Stimulated activated CD4-positive, alpha-beta T cell treated with anti-CD3 and anti-CD28 coated beads, Interleukin-4, amount 100 ng/mL, for 1 hour (primary cell): ENCODE measurements around the gene IFNA13.

Experiments used
- DNase-seq: peaks from one replicate; pipeline ENCODE4 v3.0.0-alpha.2; 2020

The IFNA13 gene

GRCh38 chr9:21357479-21358460 is 10.1 kb downstream of the IFNA13 start:
- no peak for DNase-seq

GRCh38 chr9:21350787-21351186 is 17.1 kb downstream of the IFNA13 start, which contains the start of gene IFNA6:
TSS of gene IFNA6 (minus strand) at chr9:21350887. CDS start at chr9:21350887, 0 bp downstream.
- DNase-seq: no peak

GRCh38 chr9:21348430-21348970 is 19.4 kb downstream of the IFNA13 start:
- no peak for DNase-seq

- no peak for DNase-seq
These were observed 27.1 kb downstream of the IFNA13 start for GRCh38 chr9:21340735-21341134.

- no peak for DNase-seq
These were observed 31.4 kb downstream of the IFNA13 start for GRCh38 chr9:21336457-21336856.

GRCh38 chr9:21334701-21335632 is 32.9 kb downstream of the IFNA13 start, which contains the start of gene KLHL9:
TSS of gene KLHL9 (minus strand) at chr9:21335404. CDS start at chr9:21334859, 545 bp downstream.
- DNase-seq: peak; percentile 87

GRCh38 chr9:21333226-21333625 is 34.6 kb downstream of the IFNA13 start:
- DNase-seq: no peak

GRCh38 chr9:21331676-21332402 is 36.0 kb downstream of the IFNA13 start:
- no peak for DNase-seq

GRCh38 chr9:21326526-21327139 is 41.2 kb downstream of the IFNA13 start:
- DNase-seq: no peak

- DNase-seq: no peak
These were observed 43.8 kb downstream of the IFNA13 start for GRCh38 chr9:21324047-21324446.

- no peak for DNase-seq
These were observed 44.9 kb downstream of the IFNA13 start for GRCh38 chr9:21322911-21323461.

GRCh38 chr9:21320465-21320864 is 47.4 kb downstream of the IFNA13 start:
- DNase-seq: no peak

GRCh38 chr9:21317956-21318923 is 49.6 kb downstream of the IFNA13 start:
- peak; percentile 11 for DNase-seq
